PC-3 (cell line): ENCODE results near the gene PRDM8. TPM values are rescaled to one million over a fixed set of nuclear protein-coding genes. Genes with fewer than 3 reads are reported as not detected.

Source experiments
- ATAC-seq: fragments of 200-7000 bp; cut with Tn5 transposase; 2 replicates; pipeline ENCODE4 v1.9.1; 2020; ENCODE audit warnings: mild to moderate bottlenecking, moderate library complexity
- BruUV-seq: library from RNA; stranded (reverse); fragments of 400-500 nt; replicated peaks from 2 replicates; lab custom pipeline; 2021; lab: Mats Ljungman, UMichigan
- CTCF ChIA-PET: fragments of 300-600 bp; sonication (Branson Sonifier 250); formaldehyde crosslinking; loops from one replicate; lab custom pipeline; 2022; ENCODE audit warnings: antibody characterized with exemption; lab: Charles Lee
- POLR2A ChIA-PET: fragments of 300-600 bp; sonication (Branson Sonifier 250); formaldehyde crosslinking; loops from one replicate; lab custom pipeline; 2022; ENCODE audit warnings: antibody characterized with exemption; ENCODE audit not compliant: unreplicated experiment; lab: Charles Lee
- DNase-seq: peaks from one replicate; pipeline ENCODE4 v3.0.0-alpha.2; 2015
- H2AFZ ChIP-seq: fragments of 300-600 bp; sonication (generic); 2 replicates; pipeline ENCODE4 v1.6.0; 2016; ENCODE audit warnings: antibody characterized with exemption, low read length
- H3F3A ChIP-seq: fragments of 300-600 bp; sonication (generic); one replicate; pipeline ENCODE4 v1.6.0; 2017; ENCODE audit warnings: antibody characterized with exemption, low read length, control low read depth, mild to moderate bottlenecking; ENCODE audit not compliant: unreplicated experiment
- H3K27ac ChIP-seq: fragments of 300-600 bp; sonication (generic); 2 replicates; pipeline ENCODE4 v1.5.1; 2016; ENCODE audit warnings: mild to moderate bottlenecking, low read length
- H3K27me3 ChIP-seq: fragments of 300-600 bp; sonication (generic); 2 replicates; pipeline ENCODE4 v1.6.1; 2016; ENCODE audit warnings: low read length, mixed read lengths
- H3K36me3 ChIP-seq: fragments of 300-600 bp; sonication (generic); 2 replicates; pipeline ENCODE4 v1.6.1; 2016; ENCODE audit warnings: low read depth, mixed run types, low read length, mixed read lengths
- H3K4me1 ChIP-seq: fragments of 300-600 bp; sonication (generic); 2 replicates; pipeline ENCODE4 v1.5.1; 2016; ENCODE audit warnings: low read length; ENCODE audit not compliant: insufficient read depth
- H3K4me2 ChIP-seq: fragments of 300-600 bp; sonication (generic); 2 replicates; pipeline ENCODE4 v1.6.0; 2016; ENCODE audit warnings: low read length
- H3K4me3 ChIP-seq: fragments of 300-600 bp; sonication (generic); 2 replicates; pipeline ENCODE4 v1.5.1; 2016; ENCODE audit warnings: mild to moderate bottlenecking, low read length, mixed read lengths
- H3K79me2 ChIP-seq: fragments of 300-600 bp; sonication (generic); 2 replicates; pipeline ENCODE4 v1.6.1; 2017; ENCODE audit warnings: low read length, mixed read lengths
- H3K9ac ChIP-seq: fragments of 300-600 bp; sonication (generic); 2 replicates; pipeline ENCODE4 v1.6.0; 2016; ENCODE audit warnings: mild to moderate bottlenecking, low read length
- H3K9me2 ChIP-seq: fragments of 300-600 bp; sonication (generic); replicated peaks from 2 replicates; pipeline ENCODE4 v1.6.1; 2016; ENCODE audit warnings: mixed run types, low read length, mixed read lengths
- H3K9me3 ChIP-seq: fragments of 300-600 bp; sonication (generic); 2 replicates; pipeline ENCODE4 v1.6.1; 2016; ENCODE audit warnings: low read length, mixed read lengths
- H4K20me1 ChIP-seq: fragments of 300-600 bp; sonication (generic); 2 replicates; pipeline ENCODE4 v1.6.1; 2016; ENCODE audit warnings: low read length, mixed read lengths
- EZH2 ChIP-seq: fragments of 300-600 bp; sonication (generic); IDR thresholded peaks from one replicate; pipeline ENCODE4 v1.6.1; 2017; ENCODE audit warnings: antibody characterized with exemption, mild to moderate bottlenecking, low read length; ENCODE audit not compliant: unreplicated experiment
- EZH2phosphoT487 ChIP-seq: fragments of 300-600 bp; sonication (generic); IDR thresholded peaks from 2 replicates; pipeline ENCODE4 v1.6.1; 2018; ENCODE audit warnings: mild to moderate bottlenecking, antibody characterized with exemption, low read length, borderline replicate concordance
- intact Hi-C: fragments of 100-400 bp; cut with micrococcal nuclease; formaldehyde crosslinking; loops from 2 replicates; pipeline ENCODE4 v1.9.0; 2023
- total RNA-seq: library from RNA; depleted of rRNA; stranded (reverse); fragments of >200 nt; gene quantifications from 2 replicates; pipeline ENCODE4 v1.2.3, GENCODE V29; 2014
- TF ChIP-seq, protein P1 (sequence below): fragments of 300-600 bp; sonication (generic); conservative IDR thresholded peaks from 2 replicates; pipeline ENCODE4 v1.5.1; 2017; ENCODE audit warnings: antibody characterized with exemption, low read depth, mild to moderate bottlenecking, low read length

Gene PRDM8
- total RNA-seq, 1 experiment from 2014 or later, result 8.9 TPM

DNA sequence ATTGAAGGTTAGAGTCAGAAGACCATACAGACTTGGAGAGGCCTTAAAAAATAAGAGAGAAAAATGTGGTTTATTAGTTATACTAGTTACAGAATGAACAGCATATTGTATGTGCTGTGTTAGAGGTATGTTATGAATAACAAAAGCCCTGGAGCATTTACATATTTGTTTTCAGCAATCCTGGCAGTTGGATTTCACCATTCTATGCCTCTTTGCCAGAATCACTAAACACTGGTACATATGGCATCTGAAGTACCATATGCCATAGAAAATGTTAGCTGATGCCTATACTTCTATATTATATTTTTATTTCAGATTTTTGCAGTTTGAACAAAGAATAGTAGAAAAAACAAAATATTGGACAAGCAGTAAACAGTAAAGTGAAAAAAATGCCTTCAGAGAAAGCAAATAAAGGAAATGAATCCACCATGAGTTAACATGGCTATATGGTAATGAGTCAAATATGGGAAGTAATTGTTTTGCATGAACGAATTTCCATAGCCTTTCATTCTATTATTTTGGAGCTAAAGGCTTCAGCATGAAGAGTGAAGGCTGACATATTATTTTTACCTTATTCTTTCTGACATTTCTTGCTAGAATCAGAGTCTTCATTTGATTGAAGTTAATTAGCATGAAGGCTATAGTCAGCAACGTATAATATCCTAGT lies 41.9 kb upstream of the PRDM8 start:
- BruUV-seq, result no TSS peak
- TF ChIP-seq EZH2 (no peak), EZH2phosphoT487 (no peak)
- TF ChIP-seq, protein P1, sequence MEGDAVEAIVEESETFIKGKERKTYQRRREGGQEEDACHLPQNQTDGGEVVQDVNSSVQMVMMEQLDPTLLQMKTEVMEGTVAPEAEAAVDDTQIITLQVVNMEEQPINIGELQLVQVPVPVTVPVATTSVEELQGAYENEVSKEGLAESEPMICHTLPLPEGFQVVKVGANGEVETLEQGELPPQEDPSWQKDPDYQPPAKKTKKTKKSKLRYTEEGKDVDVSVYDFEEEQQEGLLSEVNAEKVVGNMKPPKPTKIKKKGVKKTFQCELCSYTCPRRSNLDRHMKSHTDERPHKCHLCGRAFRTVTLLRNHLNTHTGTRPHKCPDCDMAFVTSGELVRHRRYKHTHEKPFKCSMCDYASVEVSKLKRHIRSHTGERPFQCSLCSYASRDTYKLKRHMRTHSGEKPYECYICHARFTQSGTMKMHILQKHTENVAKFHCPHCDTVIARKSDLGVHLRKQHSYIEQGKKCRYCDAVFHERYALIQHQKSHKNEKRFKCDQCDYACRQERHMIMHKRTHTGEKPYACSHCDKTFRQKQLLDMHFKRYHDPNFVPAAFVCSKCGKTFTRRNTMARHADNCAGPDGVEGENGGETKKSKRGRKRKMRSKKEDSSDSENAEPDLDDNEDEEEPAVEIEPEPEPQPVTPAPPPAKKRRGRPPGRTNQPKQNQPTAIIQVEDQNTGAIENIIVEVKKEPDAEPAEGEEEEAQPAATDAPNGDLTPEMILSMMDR, result no peak
- Histone ChIP-seq H2AFZ (no peak overlapping the region), H3K4me2 (0 out of 2 replicates have a peak overlapping the region, but pooled peaks have one; percentile 22), H3K9me3 (no peaks in the 10 kb centered on the region), H3K9me2 (no peaks in the 10 kb centered on the region), H4K20me1 (no peaks in the 10 kb centered on the region), H3K4me1 (peaks cover 13% of the 10 kb centered on the region), H3K27ac (peak overlapping the region; percentile 58), H3F3A (no peaks in the 10 kb centered on the region), H3K36me3 (no peaks in the 10 kb centered on the region), H3K4me3 (no peak overlapping the region), H3K27me3 (no peaks in the 10 kb centered on the region), H3K79me2 (no peaks in the 10 kb centered on the region), H3K9ac (peak overlapping the region; percentile 44)
- peak; percentile 54 for ATAC-seq
- ChIA-PET CTCF (interaction anchor here (0.7 kb wide), 1 partner anchor 17 kb away, joined by 3 read pairs; no protein-coding TSS in a partner anchor), POLR2A (no interaction called here)
- intact Hi-C loops, result no loop called here
- peak; percentile 9 for DNase-seq

DNA sequence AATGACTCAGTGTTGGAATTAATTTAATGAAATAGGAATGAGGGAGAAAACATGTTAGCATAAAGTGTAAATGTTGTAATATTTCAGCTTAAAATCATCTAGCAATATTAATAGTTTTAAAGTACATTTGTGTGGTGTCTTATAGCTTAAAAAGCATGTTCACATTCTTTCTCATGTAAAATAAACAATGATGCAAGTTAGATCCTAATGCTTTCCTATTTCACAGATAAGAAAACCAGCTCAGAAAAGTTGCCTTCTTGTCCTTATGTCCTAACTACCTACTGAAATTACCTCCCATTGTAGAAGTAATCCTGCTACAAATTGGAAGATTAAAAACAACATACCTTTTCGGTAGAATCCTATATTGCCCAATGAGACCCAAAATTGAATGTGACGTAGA lies 40.9 kb upstream of the PRDM8 start:
- Histone ChIP-seq H3K4me1 (peaks cover 13% of the 10 kb centered on the region), H3K4me2 (no peak overlapping the region), H3K9ac (no peak overlapping the region), H2AFZ (no peak overlapping the region), H3K27me3 (no peaks in the 10 kb centered on the region), H3K9me2 (no peaks in the 10 kb centered on the region), H3K79me2 (no peaks in the 10 kb centered on the region), H3K4me3 (no peak overlapping the region), H3K27ac (no peak overlapping the region), H3F3A (no peaks in the 10 kb centered on the region), H3K36me3 (no peaks in the 10 kb centered on the region), H4K20me1 (no peaks in the 10 kb centered on the region), H3K9me3 (no peaks in the 10 kb centered on the region)
- intact Hi-C loops, result no loop called here
- POLR2A ChIA-PET, result no interaction called here
- BruUV-seq, result no TSS peak
- DNase-seq, result no peak
- CTCF ChIA-PET, result interaction anchor here (0.7 kb wide), 1 partner anchor 16 kb away, joined by 3 read pairs; no protein-coding TSS in a partner anchor
- ATAC-seq, result no peak
- TF ChIP-seq EZH2 (no peak), EZH2phosphoT487 (no peak)
- TF ChIP-seq, protein P1, result no peak

DNA sequence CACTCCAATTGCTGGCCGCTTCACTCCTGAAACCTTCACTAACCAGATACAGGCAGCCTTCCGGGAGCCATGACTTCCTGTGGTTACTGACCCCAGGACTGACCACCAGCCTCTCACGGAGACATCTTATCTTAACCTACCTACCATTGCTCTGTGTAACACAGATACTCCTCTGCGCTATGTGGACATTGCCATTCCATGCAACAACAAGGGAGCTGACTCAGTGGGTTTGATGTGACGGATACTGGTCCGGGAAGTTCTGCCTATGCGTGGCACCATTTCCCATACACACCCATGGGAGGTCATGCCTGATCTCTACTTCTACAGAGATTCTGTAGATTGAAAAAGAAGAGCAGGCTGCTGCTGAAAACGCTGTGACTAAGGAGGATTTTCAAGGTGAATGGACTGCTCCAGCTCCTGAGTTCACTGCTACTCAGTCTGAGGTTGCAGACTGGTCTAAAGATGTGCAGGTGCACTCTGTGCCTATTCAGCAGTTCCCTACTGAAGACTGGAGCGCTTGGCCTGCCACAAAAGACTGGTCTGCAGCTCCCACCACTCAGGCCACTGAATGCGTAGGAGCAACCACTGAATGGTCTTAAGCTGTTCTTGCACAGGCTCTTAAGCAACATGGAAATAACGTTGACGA lies 35.8 kb upstream of the PRDM8 start:
- H3K36me3 ChIP-seq, result no peaks in the 10 kb centered on the region
- no peaks in the 10 kb centered on the region for H4K20me1 ChIP-seq
- no peak overlapping the region for H2AFZ ChIP-seq
- no peaks in the 10 kb centered on the region for H3F3A ChIP-seq
- H3K9me3 ChIP-seq, result no peaks in the 10 kb centered on the region
- H3K79me2 ChIP-seq, result no peaks in the 10 kb centered on the region
- H3K9ac ChIP-seq, result no peak overlapping the region
- ChIA-PET CTCF (interaction anchor here (0.7 kb wide), 1 partner anchor 97 kb away, joined by 5 read pairs; no protein-coding TSS in a partner anchor), POLR2A (no interaction called here)
- no peaks in the 10 kb centered on the region for H3K9me2 ChIP-seq
- no peak overlapping the region for H3K27ac ChIP-seq
- DNase-seq (no peak), ATAC-seq (no peak)
- no peaks in the 10 kb centered on the region for H3K27me3 ChIP-seq
- BruUV-seq, result no TSS peak
- H3K4me1 ChIP-seq, result no peaks in the 10 kb centered on the region
- H3K4me3 ChIP-seq, result no peak overlapping the region
- no peak overlapping the region for H3K4me2 ChIP-seq
- TF ChIP-seq EZH2phosphoT487 (no peak), EZH2 (no peak)
- TF ChIP-seq, protein P1, result no peak
- intact Hi-C loops, result no loop called here
